NOMO-1 (cell line): ENCODE data around the gene PBX4.
"Not testable (repeated sequence)": the region's sequence is repeated elsewhere in the genome, so short reads cannot be mapped to it uniquely, and the experiment has no call there.

Experiments used
- DNase-seq, 2 experiments: peaks; one replicate each; lab custom pipeline; 2025; ENCODE audit not compliant: unreplicated experiment in 2 of 2; lab: John Stamatoyannopoulos, UW

PBX4 gene

GRCh38 chr19:19627621-19628500 lies 9.4 kb upstream of the PBX4 start, which contains the start of gene LPAR2:
Gene LPAR2, minus strand, starts transcription at chr19:19628220. Its CDS starts 945 bp downstream, at chr19:19627275.
- no peak for DNase-seq

GRCh38 chr19:19626516-19627472 lies 8.3 kb upstream of the PBX4 start:
- no peak for DNase-seq

- no peak for DNase-seq
Measured at GRCh38 chr19:19624032-19624570, 5.6 kb upstream of the PBX4 start.

GRCh38 chr19:19623383-19623782 lies 4.9 kb upstream of the PBX4 start:
- no peak for DNase-seq

- no peak for DNase-seq
Measured at GRCh38 chr19:19619849-19620210, 1.3 kb upstream of the PBX4 start.

GRCh38 chr19:19619181-19619848 lies 828 bp upstream of the PBX4 start:
- no peak for DNase-seq

- no peak for DNase-seq
Measured at GRCh38 chr19:19615086-19615485, 3.4 kb downstream of the PBX4 start.

- DNase-seq = no peak
Measured at GRCh38 chr19:19613506-19613905, 5.0 kb downstream of the PBX4 start.

GRCh38 chr19:19610376-19611202 lies 7.9 kb downstream of the PBX4 start:
- no peak for DNase-seq

GRCh38 chr19:19606686-19607085 lies 11.8 kb downstream of the PBX4 start:
- not testable (repeated sequence) for DNase-seq

GRCh38 chr19:19606021-19606420 lies 12.5 kb downstream of the PBX4 start:
- DNase-seq = no peak

GRCh38 chr19:19602713-19603324 lies 15.7 kb downstream of the PBX4 start:
- DNase-seq = no peak

GRCh38 chr19:19602136-19602712 lies 16.3 kb downstream of the PBX4 start:
- no peak for DNase-seq

- no peak for DNase-seq
Measured at GRCh38 chr19:19600793-19601330, 17.6 kb downstream of the PBX4 start.

- DNase-seq = not testable (repeated sequence)
Measured at GRCh38 chr19:19598728-19599451, 19.6 kb downstream of the PBX4 start.

GRCh38 chr19:19597809-19598306 lies 20.6 kb downstream of the PBX4 start:
- DNase-seq = no peak

- no peak for DNase-seq
Measured at GRCh38 chr19:19595171-19595701, 23.3 kb downstream of the PBX4 start.

- no peak for DNase-seq
Measured at GRCh38 chr19:19594381-19594780, 24.1 kb downstream of the PBX4 start.
